HG02981 (cell line): ENCODE data around the gene GPATCH3.
"Not testable (repeated sequence)": the region's sequence is repeated elsewhere in the genome, so short reads cannot be mapped to it uniquely, and the experiment has no call there.

Experiments
- ATAC-seq: cut with Tn5 transposase; IDR thresholded peaks from one replicate; pipeline ENCODE4 v1.9.1; 2021; ENCODE audit warnings: mild to moderate bottlenecking, moderate library complexity; ENCODE audit not compliant: unreplicated experiment

The GPATCH3 gene, protein sequence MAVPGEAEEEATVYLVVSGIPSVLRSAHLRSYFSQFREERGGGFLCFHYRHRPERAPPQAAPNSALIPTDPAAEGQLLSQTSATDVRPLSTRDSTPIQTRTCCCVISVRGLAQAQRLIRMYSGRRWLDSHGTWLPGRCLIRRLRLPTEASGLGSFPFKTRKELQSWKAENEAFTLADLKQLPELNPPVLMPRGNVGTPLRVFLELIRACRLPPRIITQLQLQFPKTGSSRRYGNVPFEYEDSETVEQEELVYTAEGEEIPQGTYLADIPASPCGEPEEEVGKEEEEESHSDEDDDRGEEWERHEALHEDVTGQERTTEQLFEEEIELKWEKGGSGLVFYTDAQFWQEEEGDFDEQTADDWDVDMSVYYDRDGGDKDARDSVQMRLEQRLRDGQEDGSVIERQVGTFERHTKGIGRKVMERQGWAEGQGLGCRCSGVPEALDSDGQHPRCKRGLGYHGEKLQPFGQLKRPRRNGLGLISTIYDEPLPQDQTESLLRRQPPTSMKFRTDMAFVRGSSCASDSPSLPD

GRCh38 chr1:26900001-26900814, at the start of gene GPATCH3:
GPATCH3 (minus strand) TSS chr1:26900467; CDS start chr1:26900442, 25 bp downstream.
- ATAC-seq, result no peak

DNA sequence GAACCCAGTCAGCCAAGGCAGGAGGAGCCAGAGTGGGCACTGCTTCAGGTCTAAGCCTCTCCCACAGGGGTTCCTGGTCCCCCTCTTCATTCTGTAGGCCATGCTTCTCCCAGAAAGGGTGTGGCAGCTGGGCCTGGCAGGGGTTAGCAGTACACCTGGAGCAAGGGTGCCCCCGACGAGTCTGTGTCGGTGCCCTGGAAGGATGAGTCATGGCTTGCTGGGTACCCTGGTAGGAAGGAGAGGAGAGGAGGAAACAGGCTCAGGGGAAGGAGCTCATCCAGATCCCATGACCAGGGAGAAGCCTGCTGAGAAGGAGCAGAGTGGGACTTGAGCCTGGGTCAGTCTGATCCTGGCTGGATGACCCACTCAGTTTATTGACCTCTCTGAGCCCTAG, 49.7 kb upstream of the GPATCH3 start:
- no peak for ATAC-seq

- no peak for ATAC-seq
Observed at GRCh38 chr1:26949266-26949925, 49.1 kb upstream of the GPATCH3 start.

DNA sequence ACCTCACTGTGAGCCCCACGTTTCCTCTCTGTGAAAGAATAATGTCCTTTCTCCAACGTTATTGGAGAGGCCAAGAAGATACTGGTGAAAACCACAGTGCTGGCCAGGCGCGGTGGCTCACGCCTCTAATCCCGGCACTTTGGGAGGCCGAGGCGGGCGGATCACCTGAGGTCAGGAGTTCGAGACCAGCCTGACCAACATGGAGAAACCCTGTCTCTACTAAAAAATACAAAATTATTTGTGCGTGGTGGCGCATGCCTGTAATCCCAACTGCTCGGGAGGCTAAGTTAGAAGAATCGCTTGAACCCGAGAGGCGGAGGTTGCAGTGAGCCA, 48.4 kb upstream of the GPATCH3 start:
- ATAC-seq, result not testable (repeated sequence)

DNA sequence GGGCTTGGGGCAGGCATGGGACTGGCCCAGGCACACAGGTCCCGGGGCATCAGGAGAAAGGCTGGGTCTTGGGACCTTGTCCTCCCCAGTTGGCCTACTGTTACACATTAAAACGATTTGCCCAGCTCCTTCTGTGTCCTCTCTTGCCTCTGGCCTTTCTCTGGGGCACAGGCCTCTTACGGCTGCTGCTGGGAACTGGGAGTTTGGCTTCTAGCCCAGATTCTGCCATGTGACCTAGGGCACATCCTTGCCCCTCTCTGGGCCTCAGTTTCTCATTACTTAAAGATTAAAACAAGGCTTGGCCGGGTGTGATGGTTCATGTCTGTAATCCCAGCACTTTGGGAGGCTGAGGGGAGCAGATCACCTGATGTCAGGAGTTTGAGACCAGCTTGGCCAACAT, 46.0 kb upstream of the GPATCH3 start:
- ATAC-seq, result no peak

GRCh38 chr1:26945728-26946127, 45.5 kb upstream of the GPATCH3 start:
- ATAC-seq, result no peak

- no peak for ATAC-seq
Observed at GRCh38 chr1:26945138-26945537, 44.9 kb upstream of the GPATCH3 start.

DNA sequence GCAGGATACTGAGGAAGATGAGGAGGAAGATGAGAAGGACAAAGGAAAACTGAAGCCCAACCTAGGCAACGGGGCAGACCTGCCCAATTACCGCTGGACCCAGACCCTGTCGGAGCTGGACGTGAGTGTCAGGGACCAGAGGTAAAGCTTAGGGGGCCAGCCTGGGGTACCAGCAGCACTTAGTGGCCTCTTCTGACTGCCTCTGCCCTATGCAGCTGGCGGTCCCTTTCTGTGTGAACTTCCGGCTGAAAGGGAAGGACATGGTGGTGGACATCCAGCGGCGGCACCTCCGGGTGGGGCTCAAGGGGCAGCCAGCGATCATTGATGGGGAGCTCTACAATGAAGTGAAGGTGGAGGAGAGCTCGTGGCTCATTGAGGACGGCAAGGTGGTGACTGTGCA, 42.4 kb upstream of the GPATCH3 start:
- no peak for ATAC-seq

DNA sequence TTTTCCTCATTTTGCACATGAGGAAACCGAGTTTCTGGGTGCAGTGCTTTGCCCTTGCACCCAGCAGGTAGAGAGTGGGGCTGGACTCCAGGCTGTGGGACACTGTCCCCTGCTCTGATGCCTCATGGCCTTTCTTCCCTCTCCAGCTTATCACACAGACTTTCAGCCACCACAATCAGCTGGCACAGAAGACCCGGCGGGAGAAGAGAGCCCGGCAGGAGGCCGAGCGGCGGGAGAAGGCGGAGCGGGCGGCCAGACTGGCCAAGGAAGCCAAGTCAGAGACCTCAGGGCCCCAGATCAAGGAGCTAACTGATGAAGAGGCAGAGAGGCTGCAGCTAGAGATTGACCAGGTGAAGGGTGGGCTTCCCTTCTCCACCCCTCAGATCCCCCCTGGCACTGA, 41.0 kb upstream of the GPATCH3 start:
- no peak for ATAC-seq

DNA sequence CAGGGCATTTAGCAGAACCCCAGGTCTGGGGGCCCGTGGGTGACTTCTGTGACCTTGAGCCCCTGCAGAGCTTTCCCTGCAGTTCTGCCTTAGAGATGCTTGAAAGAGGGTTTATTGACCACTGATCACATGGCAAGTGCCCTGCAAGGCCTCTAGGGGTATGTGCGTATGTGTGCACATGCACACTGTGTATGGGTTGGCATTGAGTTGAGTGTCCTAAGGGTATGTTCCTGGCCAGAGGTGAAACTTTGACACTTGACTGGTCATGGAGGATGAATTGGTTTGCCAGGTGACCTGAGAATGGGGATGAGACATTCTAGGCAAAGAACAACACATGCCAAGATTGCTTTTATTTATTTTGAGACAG, 38.4 kb upstream of the GPATCH3 start:
- ATAC-seq, result no peak

- no peak for ATAC-seq
Observed at GRCh38 chr1:26938004-26938658, 37.9 kb upstream of the GPATCH3 start.

DNA sequence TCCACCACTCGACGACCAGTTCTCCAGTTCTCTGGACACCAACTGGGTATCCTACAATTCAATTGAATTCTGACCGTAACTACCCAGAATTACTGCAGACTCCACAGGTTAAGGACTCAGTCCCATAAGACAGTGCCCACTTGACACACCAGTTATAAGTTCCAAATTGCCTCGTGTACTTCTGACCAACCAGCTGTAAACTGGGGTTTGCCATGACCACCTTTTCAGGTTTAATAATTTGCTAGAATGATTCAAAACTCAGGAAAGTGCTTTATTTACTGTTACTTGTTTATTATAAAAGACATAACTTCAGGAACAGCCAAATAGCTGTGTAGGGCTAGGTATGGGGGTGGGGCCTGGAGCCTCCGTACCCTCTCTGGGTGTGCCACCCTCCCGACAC, 36.6 kb upstream of the GPATCH3 start:
- ATAC-seq, result no peak

- ATAC-seq, result no peak
Observed at GRCh38 chr1:26932531-26932930, 32.3 kb upstream of the GPATCH3 start.

- no peak for ATAC-seq
Observed at GRCh38 chr1:26923711-26924110, 23.4 kb upstream of the GPATCH3 start.

DNA sequence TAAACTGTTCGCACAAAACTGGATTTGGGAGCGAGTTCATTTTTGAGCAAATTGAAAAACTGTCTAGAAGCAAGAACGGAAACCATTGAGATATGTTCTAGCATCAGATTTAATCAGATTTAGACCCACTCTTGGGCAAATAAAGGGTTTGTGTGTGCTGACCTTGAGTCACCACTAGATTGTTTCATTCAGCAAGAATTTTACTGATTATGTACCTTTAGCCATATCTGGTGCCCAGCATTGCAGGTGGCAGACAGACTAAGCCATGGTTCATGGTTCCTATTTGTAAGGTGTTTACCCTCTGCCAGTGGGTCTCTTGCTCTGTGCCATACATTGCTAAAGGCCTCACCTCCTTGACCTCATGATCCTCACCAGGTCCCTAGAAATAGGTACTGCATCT, 22.6 kb upstream of the GPATCH3 start:
- ATAC-seq, result no peak

- no peak for ATAC-seq
Observed at GRCh38 chr1:26922431-26922729, 22.1 kb upstream of the GPATCH3 start.

GRCh38 chr1:26921540-26922430, 21.5 kb upstream of the GPATCH3 start, which contains the start of gene NUDC:
NUDC (plus strand) TSS chr1:26921743; CDS start chr1:26921849, 106 bp downstream.
- ATAC-seq, result peak; percentile 93

GRCh38 chr1:26921126-26921539, 20.9 kb upstream of the GPATCH3 start:
- ATAC-seq, result peak; percentile 15

DNA sequence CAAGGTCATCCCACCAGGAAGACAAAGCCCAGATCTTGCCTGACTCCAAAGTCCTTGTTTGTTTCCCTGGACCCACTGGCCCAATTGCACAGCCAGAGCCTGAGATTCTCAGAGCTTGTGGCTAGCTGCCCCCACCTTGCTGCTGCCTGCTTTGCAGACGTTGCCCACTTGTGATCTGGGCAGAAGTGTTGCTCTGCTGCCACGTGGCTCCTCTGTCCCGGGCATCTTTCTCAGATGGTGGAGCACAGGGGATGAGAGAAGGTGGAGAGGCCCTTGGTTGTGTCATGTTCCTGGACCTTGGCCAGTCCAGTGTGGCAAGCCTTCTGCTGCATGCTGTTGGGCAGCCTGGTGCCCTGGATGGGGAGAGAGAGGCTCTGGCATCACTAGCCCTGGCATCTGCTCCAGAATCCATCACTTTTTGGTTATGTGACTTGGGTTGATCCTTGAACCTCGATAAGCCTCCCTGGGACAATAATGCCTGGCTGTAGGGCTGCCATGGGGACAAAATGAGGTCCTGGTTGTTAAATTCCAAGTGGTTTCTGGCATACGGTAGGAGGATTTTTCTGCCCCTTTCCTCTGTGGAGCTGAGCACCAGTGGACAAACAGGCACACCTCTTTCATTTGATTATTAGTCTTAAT, 15.1 kb upstream of the GPATCH3 start:
- ATAC-seq, result no peak
